HTR-8/SVneo (cell line): ENCODE data around the gene IPO5.
A peak's percentile ranks its signal among the peaks of the same experiment; 100 is the strongest.

ENCODE experiments used
- DNase-seq: peaks from one replicate; pipeline ENCODE4 v3.0.0; 2011; ENCODE audit warnings: low spot score, mixed read lengths; ENCODE audit not compliant: insufficient read length
- FAIRE-seq: peaks from 2 replicates; lab custom pipeline; 2011; peaks lifted over from hg19 to GRCh38; lab: Jason Lieb, UNC

Gene IPO5

GRCh38 chr13:97953376-97953970 is at the start of gene IPO5:
IPO5 (plus strand) TSS chr13:97953675; CDS start chr13:97976697, 23,022 bp downstream.
- no peak for FAIRE-seq
- DNase-seq, result no peak

- FAIRE-seq (no peak), DNase-seq (no peak)
Observed at GRCh38 chr13:97904059-97904458, 49.4 kb upstream of the IPO5 start.

GRCh38 chr13:97905517-97905916 is 48.0 kb upstream of the IPO5 start:
- DNase-seq (no peak), FAIRE-seq (no peak)

GRCh38 chr13:97911311-97912138 is 42.0 kb upstream of the IPO5 start:
- peak; percentile 83 for FAIRE-seq

GRCh38 chr13:97912139-97912535 is 41.3 kb upstream of the IPO5 start:
- no peak for FAIRE-seq

More at GRCh38 chr13:97911311-97912138, 42.0 kb upstream of the IPO5 start:
- no peak for DNase-seq

GRCh38 chr13:97913206-97913605 is 40.3 kb upstream of the IPO5 start:
- DNase-seq, result no peak

More at GRCh38 chr13:97912139-97912535, 41.3 kb upstream of the IPO5 start:
- no peak for DNase-seq

GRCh38 chr13:97914540-97914939 is 38.9 kb upstream of the IPO5 start:
- FAIRE-seq, result no peak
- no peak for DNase-seq

More at GRCh38 chr13:97913206-97913605, 40.3 kb upstream of the IPO5 start:
- FAIRE-seq, result no peak

GRCh38 chr13:97921176-97921816 is 32.2 kb upstream of the IPO5 start:
- no peak for DNase-seq
- FAIRE-seq, result no peak

- FAIRE-seq (no peak), DNase-seq (no peak)
Observed at GRCh38 chr13:97928301-97928700, 25.2 kb upstream of the IPO5 start.

GRCh38 chr13:97932036-97932435 is 21.4 kb upstream of the IPO5 start:
- FAIRE-seq (no peak), DNase-seq (no peak)

- DNase-seq, result no peak
- no peak for FAIRE-seq
Observed at GRCh38 chr13:97932647-97933046, 20.8 kb upstream of the IPO5 start.

GRCh38 chr13:97933776-97934175 is 19.7 kb upstream of the IPO5 start:
- FAIRE-seq, result no peak
- DNase-seq, result no peak

GRCh38 chr13:97934590-97934989 is 18.9 kb upstream of the IPO5 start:
- DNase-seq (no peak), FAIRE-seq (no peak)

- DNase-seq (no peak), FAIRE-seq (no peak)
Observed at GRCh38 chr13:97935071-97935470, 18.4 kb upstream of the IPO5 start.

- FAIRE-seq (no peak), DNase-seq (no peak)
Observed at GRCh38 chr13:97936036-97936435, 17.4 kb upstream of the IPO5 start.

GRCh38 chr13:97938706-97939475 is 14.6 kb upstream of the IPO5 start:
- FAIRE-seq (no peak), DNase-seq (no peak)

- DNase-seq (no peak), FAIRE-seq (no peak)
Observed at GRCh38 chr13:97944396-97945029, 9.0 kb upstream of the IPO5 start.

GRCh38 chr13:97945342-97945741 is 8.1 kb upstream of the IPO5 start:
- DNase-seq (no peak), FAIRE-seq (no peak)

GRCh38 chr13:97945792-97946419 is 7.6 kb upstream of the IPO5 start:
- FAIRE-seq, result no peak
- no peak for DNase-seq
